HG03064 (cell line): Measurements from ENCODE around the gene ICAM1.
"Not testable (repeated sequence)": the region's sequence is repeated elsewhere in the genome, so short reads cannot be mapped to it uniquely, and the experiment has no call there.

Source experiments
- ATAC-seq: cut with Tn5 transposase; IDR thresholded peaks from one replicate; pipeline ENCODE4 v1.9.1; 2021; ENCODE audit warnings: low read depth; ENCODE audit not compliant: unreplicated experiment

The ICAM1 gene, protein sequence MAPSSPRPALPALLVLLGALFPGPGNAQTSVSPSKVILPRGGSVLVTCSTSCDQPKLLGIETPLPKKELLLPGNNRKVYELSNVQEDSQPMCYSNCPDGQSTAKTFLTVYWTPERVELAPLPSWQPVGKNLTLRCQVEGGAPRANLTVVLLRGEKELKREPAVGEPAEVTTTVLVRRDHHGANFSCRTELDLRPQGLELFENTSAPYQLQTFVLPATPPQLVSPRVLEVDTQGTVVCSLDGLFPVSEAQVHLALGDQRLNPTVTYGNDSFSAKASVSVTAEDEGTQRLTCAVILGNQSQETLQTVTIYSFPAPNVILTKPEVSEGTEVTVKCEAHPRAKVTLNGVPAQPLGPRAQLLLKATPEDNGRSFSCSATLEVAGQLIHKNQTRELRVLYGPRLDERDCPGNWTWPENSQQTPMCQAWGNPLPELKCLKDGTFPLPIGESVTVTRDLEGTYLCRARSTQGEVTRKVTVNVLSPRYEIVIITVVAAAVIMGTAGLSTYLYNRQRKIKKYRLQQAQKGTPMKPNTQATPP

DNA sequence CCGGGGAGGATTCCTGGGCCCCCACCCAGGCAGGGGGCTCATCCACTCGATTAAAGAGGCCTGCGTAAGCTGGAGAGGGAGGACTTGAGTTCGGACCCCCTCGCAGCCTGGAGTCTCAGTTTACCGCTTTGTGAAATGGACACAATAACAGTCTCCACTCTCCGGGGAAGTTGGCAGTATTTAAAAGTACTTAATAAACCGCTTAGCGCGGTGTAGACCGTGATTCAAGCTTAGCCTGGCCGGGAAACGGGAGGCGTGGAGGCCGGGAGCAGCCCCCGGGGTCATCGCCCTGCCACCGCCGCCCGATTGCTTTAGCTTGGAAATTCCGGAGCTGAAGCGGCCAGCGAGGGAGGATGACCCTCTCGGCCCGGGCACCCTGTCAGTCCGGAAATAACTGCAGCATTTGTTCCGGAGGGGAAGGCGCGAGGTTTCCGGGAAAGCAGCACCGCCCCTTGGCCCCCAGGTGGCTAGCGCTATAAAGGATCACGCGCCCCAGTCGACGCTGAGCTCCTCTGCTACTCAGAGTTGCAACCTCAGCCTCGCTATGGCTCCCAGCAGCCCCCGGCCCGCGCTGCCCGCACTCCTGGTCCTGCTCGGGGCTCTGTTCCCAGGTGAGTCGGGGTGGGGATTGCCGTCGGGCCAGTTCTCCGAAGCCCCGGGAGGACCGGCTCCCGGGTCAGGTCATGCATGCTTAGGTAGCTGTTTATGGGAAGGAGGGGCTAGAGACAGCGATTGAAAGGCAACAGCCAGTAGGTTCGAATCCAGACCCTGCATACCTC, at the start of gene ICAM1:
Gene ICAM1, plus strand, starts transcription at position 505 of the 779 bp plus-strand sequence. Its CDS starts 40 bp downstream, at position 545.
- ATAC-seq, result no peak

DNA sequence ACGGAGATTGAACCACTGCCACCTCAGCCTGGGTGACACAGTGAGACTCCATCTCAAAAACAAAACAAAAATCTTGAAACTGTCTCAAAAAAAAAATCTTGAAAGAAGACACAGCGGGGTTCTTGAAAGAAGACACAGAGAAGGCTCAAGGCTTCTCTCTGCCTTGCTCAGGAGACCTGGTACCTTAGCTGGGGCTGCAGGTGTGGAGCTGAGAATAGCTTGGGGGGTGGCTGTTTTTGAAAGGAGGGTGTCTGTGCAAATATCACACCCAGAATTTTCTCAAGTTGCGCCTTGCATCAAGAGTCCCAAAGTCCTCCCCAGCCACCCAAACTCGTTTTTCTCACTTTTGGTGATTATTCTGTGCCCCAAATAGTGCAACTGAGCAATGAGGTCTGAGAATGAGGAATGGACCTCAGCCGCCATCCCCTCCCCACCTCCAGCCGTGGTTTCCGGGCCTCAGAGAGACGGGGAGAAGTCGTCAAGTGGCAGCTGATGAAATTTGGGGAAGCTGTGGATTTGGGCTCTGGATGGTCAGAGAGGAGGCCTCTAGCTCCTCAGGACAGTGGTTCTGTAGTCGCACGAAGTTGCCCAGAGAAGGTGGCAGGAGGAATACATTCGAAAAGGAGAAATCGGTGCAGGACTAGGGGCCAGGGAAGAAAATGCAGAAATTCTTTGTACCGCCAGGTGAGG, 48.6 kb upstream of the ICAM1 start:
- ATAC-seq, result no peak

DNA sequence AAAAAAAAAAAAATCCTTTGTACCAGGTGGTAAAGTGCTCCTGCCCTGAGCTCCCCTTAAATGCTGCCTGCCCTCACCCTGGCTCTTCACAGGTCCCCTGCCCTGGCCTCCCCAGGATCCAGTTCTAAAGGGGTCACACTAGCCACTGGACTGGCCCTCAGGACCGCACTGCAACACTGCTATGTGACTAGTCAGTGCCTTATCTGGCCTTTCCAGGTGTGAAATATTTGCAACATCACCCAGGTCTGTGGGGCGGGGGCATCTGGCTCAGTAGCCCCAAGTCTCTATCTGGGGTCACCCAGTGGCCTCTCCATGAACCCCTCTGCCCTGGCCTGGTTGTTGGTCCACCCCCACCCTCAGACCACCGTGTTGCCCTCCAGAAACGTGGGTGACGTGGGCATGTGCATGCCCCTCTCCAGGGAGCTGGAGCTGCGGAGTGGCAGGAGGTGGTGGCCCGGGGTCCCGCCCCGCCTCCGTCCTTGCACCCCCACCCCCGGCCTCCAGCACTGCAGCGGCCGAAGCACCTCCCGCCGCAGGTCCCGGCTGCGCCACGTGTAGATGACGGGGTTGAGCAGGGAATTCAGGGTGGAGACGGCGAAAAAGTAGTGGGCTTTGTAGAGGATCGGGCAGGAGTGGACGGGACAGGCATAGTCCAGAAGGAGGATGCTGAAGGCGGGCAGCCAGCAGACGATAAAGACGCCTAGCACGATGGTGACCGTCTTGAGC, 47.3 kb upstream of the ICAM1 start:
- ATAC-seq, result no peak

DNA sequence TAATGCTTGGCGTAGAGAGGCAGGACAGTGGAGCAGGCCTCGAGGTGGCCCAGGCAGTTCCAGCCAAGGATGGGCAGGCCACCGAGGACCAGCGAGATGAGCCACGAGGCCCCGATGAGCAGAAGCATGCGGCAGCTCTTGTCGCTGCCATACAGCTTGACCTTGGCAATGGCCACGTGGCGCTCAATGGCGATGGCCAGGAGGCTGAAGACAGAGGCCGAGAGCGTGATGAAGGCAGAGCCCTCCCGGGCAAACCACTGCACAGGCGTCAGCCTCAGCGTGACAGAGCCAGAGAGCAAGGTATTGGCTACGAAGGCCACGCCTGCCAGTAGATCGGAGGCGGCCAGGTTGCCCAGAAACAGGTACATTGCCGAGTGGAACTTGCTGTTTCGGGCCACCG, 46.6 kb upstream of the ICAM1 start:
- ATAC-seq, result no peak

DNA sequence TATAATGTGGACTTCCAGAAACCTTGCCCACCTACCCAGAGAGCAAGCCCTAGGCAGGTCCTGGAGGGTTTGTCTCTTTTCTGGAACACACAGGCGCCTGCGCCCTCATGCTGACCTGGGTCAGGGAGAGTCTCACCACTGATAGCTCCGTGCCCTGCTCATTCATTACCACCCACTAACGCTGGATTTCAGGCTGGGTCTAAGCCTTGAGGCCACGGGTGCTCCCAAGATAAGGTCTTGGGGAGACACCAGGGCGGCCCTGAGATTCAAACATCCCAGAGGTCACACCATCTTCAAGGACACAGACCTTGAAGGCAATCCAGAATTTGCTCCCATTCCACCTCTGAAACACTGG, 44.9 kb upstream of the ICAM1 start:
- ATAC-seq, result no peak

DNA sequence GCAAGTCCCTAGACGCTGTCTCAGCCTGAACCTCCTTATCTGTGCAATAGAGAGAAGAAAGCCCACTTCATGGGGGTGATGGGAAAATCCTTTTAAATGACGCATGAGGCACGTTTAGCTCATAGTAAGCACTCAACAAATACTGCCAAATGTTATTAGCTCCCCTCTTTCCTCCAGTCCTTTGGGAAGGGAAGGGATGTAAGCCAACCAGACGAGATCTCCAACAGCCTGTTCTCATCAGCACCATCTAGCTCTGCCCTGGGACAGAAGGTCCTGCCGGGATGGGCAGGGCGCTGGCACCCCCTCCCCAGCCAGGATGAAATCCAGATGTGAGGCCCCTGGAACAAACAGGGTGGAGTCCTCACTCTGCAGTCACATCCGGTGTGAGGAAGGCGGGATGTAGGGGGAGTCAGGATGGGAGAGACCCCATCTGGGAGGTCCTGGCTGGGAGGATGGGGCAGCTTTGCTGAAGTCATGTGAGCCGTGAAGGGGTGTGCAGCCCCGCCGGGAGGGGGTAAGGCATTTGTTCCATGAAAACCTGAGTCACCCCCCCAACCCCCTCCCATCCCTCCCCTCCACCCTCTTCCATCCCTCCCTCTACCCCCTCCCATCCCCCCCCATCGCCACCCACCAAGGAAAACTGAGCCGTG, 44.4 kb upstream of the ICAM1 start:
- ATAC-seq, result no peak

DNA sequence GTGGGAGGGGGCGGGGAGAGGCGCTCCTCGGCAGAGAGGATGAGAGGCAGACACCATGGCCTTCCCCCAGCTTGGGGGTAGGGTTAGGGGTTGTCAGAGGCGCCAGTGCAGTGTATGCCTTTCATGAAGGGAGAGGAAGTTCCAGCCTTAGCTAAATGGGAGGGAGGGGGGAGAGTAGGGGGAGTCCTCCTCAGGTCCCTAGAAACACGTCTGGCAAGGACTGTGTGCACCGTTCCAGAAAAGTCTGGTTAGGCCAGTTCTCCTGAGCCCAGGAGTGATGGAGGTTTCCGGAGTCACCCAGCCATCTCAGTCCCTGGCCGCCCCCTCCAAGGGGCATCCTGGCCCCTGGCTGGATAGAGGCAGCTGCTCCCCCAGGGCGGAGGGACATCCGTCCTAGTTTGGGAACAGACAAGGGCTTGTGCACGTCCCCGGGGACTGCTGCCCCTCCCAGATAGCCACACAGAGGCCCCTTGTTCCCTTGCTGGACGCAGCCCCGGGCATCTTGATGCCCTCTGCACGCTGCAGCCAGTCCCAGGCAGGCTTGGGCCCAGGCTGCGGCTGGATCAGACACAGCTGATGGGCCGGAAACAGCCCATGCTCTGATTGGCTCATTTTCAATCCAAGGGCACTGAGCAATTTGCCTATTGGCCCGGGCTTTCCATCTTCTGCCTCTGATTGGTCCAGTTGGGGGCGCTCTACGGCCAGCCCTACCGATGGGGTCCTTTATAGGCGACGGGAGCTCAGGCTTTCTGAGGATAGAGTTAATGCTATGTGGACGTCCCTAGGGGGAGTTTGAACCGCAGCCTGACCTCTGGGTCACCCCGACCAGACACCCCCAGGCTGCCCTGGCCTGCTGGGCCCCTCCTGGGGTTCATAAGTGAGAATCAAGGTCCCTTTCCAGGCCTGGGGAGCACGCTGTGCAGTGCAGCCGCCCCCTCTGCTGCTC, 43.6 kb upstream of the ICAM1 start:
- ATAC-seq, result no peak

DNA sequence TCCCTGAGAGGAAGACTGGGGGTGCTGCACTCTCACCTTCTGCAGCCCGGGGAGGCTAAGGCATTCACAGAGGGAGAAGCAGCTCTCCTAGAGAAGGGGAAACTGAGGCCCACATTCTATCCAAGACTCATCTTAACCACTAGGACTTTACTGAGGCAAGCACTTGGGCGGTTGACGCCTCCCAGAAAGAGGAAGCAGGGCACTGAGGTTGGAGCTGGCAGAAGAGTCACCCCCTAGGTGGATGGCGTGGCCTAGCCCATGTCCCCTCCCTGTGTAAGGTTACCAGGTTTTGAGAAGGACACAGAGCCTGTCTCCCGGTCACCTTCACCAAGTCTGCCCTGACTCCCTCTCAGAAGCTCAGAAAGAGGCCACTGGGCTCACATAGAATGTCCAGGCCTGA, 42.5 kb upstream of the ICAM1 start:
- no peak for ATAC-seq

DNA sequence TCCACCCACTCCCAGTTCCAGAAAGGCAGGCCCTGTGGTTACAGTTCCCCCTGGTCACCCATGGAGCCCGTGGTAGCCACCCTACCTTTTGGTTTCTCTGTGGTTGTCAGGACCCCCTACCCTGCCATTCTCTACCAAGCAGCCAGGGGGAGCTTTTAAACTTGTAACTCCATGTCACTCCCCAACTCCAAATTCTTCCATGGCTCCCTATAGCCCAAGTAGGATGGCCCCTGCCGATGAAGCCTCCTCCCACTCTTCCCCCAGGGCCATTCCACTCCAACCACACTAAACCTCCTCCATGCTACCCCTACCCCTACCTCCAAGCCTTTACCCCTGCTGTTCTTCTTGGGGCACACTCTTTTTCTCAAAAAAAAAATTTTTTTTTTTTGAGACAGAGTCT, 42.0 kb upstream of the ICAM1 start:
- no peak for ATAC-seq

DNA sequence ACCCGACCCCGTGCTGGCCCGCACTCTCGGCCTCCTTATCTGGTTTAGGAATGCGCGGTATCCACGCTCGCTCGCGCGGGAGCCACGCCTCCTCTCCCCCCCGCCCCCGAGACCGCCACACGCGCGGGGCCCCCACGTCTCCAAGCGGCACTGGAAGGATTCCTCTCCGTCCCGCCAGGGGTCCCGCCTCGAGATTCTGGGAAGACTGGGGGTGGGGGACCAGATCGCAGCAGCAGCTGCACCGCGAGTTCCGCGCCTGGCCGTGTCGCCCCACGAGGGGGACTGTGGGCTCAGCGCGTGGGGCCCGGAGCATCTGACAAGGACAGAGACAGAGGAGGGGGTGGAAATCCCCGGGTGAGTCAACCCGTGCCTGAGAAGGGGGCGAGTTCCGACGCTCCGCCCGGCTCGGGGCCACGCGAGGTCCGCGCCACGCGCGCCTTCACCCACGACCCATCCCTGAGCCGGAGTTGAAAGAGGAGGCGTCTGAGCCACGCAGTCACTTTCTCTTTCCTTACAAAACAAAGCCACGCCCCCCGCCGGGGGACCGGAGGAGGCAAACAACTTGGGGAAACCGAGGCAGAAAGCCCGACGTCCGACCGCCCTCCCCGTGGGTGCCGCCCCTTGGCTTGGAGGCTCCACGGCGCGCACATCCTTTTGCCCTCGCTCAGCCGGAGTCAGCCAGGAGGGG, 40.6 kb upstream of the ICAM1 start:
- ATAC-seq, result no peak

DNA sequence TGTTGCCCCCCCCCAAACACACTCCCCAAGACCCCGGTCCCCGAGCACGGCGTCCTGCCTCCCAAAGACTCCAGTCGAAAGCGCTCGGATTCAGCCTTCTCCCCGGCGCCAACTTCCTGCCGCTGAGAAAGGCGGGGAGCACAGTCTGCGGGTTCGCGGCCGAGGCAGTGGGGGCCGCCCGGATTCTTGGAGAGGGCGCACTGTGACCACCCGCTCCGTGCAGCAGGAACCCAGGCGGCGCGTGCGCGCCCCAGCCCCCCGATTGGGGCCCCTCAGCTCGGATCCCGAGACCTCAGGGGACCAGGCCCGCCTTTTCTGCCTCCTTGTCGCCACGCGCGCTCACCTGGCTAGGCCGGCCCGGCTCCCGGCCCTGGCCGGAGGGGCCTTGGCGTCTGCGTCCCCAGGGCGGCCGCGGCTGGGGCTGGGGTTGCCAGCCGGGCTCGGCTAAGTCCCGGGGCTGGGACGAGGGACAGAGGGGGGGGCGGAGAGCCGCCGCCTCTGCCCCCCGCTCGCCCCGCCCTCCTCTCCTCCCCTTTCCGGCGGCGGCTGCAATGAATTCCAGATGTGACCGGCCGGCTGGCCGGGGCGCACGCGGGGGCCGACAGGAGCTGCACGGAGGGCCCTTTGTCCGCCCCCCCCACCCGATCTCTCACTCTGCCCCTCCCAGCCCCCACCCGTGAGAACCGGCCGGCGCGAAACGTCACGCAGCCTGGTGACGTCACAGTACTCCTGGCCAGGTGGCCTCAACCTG, 39.9 kb upstream of the ICAM1 start, which contains the start of gene S1PR2:
Gene S1PR2, minus strand, starts transcription at position 471 of the 751 bp plus-strand sequence. CDS start 6,426 bp downstream, outside the sequence.
- no peak for ATAC-seq

DNA sequence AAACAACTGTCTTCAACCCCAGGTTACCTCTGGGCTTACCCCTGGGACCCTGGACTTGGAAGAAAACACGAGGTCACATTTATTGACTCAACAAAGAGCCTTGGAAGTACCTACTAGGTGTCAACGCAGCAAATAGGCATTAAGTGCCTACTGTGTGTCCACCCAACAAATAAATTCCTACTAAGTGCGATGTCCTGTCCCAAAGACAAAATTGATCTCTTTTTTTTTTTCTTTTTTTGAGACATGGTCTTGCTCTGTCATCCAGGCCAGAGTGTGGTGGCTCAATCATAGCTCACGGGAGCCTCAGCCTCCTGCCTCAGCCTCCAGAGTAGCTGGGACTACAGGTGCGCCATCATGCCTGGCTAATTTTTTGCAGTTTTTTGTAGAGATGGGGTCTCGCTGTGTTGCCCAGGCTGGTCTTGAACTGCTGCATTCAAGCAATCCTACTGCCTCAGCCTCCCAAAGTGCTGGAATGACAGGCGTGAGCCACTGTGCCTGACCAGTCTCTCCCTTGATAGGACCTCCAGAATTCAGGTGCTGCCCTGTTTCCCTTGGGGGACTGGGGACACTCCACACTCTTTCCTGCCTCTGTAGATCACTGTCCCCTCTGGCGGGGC, 39.2 kb upstream of the ICAM1 start:
- ATAC-seq, result no peak

DNA sequence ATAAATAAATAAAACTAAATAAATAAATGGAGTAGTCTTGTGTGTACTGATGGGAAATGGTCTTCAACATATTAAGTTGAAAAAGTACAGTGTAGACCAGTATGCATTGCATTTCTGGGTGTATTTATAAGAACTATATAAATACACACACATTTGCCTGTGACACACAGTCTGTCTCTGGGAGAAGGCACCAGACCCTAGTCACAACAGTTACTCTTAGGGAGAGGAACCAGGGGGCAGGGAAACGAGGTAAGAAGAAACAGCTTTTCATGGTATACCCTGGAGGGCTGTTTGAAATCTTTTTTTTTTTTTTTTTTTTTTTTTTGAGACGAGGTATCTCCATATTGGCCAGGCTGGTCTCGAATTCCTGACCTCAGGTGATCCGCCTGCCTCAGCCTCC, 37.0 kb upstream of the ICAM1 start:
- ATAC-seq, result no peak

DNA sequence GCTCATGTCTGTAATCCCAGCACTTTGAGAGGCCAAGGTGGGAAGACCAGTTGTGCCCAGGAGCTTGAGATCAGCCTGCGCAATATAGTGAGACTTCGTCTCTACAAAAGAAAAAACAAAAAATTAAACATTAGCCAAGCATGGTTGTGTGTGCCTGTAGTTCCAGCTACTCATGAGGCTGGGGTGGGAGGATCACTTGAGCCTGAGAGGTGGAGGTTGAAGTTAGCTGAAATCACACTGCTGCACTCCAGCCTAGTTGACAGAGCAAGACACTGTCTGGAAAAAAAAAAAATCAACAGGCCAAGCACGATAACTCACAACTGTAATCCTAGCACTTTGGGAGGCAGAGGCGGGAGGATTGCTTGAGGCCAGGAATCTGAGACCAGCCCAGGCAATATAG, 35.9 kb upstream of the ICAM1 start:
- no peak for ATAC-seq

DNA sequence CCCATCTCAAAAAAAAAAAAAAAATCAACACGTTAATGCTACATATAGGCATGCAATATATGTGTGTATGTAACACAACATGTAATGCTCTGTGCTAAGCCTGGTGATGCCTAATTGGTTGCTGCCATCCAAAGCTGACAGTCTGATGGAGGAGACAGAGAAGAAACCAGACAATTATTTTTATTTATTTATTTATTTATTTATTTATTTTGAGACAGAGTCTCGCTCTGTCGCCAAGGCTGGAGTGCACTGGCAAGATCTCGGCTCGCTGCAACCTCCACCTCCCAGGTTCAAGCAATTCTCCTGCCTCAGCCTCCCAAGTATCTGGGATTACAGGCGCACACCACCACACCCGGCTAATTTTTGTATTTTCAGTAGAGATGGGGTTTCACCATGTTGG, 35.5 kb upstream of the ICAM1 start:
- ATAC-seq, result not testable (repeated sequence)

DNA sequence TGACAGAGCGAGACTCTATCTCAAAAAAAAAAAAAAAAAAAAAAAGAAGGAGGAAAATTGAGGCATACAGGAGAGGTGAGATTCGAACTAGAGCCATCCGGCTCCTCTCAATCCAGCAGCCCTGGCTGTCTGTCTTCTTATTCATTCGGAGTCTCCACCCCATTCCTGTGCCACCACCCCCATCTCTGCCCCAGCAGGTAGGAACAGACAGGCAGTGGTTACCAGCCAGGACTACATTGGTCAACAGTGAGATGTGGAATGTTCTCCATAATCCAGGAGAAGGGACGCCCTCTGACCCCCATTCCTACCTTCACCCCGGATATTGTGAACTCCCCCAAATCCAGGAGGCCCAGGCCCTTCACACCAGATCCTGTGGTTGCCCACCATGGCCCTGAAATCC, 33.2 kb upstream of the ICAM1 start:
- no peak for ATAC-seq

DNA sequence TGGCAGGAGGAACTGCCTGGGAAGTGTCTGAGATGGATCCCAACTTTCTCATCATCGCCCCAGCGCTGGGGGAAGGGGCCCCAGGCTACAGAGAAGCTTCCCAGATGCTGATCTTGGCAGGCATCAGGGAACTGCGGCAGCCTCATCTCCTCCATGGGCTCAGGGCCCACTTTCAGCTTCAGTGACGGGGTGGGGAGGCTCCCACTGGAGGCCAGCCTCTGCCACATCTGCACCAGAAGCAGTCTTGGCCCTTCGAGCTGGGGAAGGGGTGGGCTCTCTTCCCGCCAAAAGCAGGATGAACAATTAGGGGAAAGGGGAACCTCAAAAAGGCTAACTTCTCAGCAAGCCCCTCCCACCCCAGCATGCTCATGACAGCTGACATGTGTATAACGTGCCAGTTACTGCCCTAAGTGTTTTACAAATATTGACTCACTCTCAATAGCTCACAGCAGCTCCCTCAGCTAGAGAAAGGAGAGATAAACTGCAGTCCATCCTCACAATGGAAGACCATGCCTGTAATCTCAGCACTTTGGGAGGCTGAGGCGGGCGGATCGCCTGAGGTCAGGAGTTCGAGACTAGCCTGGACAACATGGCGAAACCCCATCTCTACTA, 32.6 kb upstream of the ICAM1 start:
- ATAC-seq, result no peak
